ENCODE results near the gene SRR. TPM values are rescaled to one million over a fixed set of nuclear protein-coding genes. Genes with fewer than 3 reads are reported as not detected.
"Not testable (repeated sequence)": the region's sequence is repeated elsewhere in the genome, so short reads cannot be mapped to it uniquely, and the experiment has no call there.

Gene SRR
- total and polyA plus RNA-seq, 4 donors: 2.9 to 10.3 (median 4.3) TPM

DNA sequence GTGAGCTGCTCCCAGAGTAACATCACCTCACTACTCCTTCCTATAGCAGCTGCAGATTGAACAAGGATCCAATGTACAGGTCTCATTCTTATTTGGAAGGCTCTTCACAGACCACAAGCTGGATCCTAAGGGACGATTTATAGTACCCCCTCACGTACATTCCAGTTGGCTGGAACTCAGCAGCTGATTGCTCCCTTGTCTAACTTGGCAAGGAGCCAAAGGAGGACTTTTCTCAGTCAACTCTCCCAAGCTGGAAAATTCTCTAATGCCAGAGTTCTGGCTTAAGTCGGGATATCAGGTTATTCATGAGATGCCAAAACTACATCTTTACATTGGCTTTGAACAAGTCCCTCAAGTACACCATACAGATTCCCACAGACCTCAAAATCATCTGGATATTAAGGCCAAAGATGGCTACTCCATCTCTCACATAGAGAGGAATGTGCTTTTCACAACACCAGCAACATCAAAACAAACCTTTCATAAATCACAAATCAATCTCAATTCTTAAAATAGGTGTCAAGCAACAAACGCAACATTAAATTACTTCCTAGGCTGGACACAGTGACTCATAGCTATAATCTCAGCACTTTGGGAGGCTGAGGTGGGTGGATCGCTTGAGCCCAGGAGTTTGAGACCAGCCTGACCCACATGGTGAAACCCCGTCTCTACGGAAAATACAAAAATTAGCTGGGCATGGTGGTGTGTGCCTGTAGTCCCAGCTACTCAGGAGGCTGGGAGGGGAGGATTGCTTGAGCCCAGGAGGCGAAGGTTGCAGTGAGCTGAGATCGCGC lies 39.5 kb upstream of the SRR start:
- WGBS: 81% methylated on average over 10 of the region's 10 CpGs
- no peak for DNase-seq (ENCODE audit: low spot score)
- Histone ChIP-seq H3K9me3 (ENCODE audit: control insufficient read depth in 4 of 4, low read length in 3 of 4) (no peaks in the 10 kb centered on the region), H3K27ac (ENCODE audit: low read depth in 1 of 2, low read length in 2 of 2) (peak overlapping the region in 1 of 2 donors; percentile 24), H3K27me3 (ENCODE audit: control insufficient read depth in 4 of 4, insufficient read depth in 4 of 4, low read length in 3 of 4) (no peaks in the 10 kb centered on the region), H3K4me3 (ENCODE audit: low read depth in 1 of 3, low read length in 3 of 3) (no peak overlapping the region), H3K4me1 (ENCODE audit: control insufficient read depth in 4 of 4, insufficient read depth in 4 of 4, low read length in 3 of 4) (peaks cover 0 to 6% (median 3%) of the 10 kb centered on the region in 4 donors), H3K36me3 (ENCODE audit: control insufficient read depth in 4 of 4, insufficient read depth in 3 of 4, low read depth in 1 of 4, low read length in 3 of 4) (peaks cover 0 to 4% (median 2%) of the 10 kb centered on the region in 4 donors), H3K9ac (ENCODE audit: low read depth in 1 of 2, low read length in 2 of 2) (peak overlapping the region in 1 of 2 donors; percentile 33)
- TF ChIP-seq EGR1 (IDR thresholded peaks at IDR 0.05; ENCODE audit: low read depth in 2 of 2) (no peak), HNF4A (conservative IDR thresholded peaks at IDR 0.05) (no peak), RAD21 (IDR thresholded peaks at IDR 0.05) (no peak), FOXA2 (IDR thresholded peaks at IDR 0.05) (no peak), SP1 (IDR thresholded peaks at IDR 0.05) (no peak), GABPA (IDR thresholded peaks at IDR 0.05 in 1 of 2, conservative IDR thresholded peaks at IDR 0.05 in 1 of 2) (no peak), NR2F2 (IDR thresholded peaks at IDR 0.05) (no peak)
- TF ChIP-seq, protein P1, sequence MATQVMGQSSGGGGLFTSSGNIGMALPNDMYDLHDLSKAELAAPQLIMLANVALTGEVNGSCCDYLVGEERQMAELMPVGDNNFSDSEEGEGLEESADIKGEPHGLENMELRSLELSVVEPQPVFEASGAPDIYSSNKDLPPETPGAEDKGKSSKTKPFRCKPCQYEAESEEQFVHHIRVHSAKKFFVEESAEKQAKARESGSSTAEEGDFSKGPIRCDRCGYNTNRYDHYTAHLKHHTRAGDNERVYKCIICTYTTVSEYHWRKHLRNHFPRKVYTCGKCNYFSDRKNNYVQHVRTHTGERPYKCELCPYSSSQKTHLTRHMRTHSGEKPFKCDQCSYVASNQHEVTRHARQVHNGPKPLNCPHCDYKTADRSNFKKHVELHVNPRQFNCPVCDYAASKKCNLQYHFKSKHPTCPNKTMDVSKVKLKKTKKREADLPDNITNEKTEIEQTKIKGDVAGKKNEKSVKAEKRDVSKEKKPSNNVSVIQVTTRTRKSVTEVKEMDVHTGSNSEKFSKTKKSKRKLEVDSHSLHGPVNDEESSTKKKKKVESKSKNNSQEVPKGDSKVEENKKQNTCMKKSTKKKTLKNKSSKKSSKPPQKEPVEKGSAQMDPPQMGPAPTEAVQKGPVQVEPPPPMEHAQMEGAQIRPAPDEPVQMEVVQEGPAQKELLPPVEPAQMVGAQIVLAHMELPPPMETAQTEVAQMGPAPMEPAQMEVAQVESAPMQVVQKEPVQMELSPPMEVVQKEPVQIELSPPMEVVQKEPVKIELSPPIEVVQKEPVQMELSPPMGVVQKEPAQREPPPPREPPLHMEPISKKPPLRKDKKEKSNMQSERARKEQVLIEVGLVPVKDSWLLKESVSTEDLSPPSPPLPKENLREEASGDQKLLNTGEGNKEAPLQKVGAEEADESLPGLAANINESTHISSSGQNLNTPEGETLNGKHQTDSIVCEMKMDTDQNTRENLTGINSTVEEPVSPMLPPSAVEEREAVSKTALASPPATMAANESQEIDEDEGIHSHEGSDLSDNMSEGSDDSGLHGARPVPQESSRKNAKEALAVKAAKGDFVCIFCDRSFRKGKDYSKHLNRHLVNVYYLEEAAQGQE (IDR thresholded peaks at IDR 0.05): no peak
- TF ChIP-seq, protein P2, sequence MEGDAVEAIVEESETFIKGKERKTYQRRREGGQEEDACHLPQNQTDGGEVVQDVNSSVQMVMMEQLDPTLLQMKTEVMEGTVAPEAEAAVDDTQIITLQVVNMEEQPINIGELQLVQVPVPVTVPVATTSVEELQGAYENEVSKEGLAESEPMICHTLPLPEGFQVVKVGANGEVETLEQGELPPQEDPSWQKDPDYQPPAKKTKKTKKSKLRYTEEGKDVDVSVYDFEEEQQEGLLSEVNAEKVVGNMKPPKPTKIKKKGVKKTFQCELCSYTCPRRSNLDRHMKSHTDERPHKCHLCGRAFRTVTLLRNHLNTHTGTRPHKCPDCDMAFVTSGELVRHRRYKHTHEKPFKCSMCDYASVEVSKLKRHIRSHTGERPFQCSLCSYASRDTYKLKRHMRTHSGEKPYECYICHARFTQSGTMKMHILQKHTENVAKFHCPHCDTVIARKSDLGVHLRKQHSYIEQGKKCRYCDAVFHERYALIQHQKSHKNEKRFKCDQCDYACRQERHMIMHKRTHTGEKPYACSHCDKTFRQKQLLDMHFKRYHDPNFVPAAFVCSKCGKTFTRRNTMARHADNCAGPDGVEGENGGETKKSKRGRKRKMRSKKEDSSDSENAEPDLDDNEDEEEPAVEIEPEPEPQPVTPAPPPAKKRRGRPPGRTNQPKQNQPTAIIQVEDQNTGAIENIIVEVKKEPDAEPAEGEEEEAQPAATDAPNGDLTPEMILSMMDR (IDR thresholded peaks at IDR 0.05; ENCODE audit: low read depth, low read length, missing input control): no peak
- TF ChIP-seq, protein P3, sequence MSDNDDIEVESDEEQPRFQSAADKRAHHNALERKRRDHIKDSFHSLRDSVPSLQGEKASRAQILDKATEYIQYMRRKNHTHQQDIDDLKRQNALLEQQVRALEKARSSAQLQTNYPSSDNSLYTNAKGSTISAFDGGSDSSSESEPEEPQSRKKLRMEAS (IDR thresholded peaks at IDR 0.05): no peak

DNA sequence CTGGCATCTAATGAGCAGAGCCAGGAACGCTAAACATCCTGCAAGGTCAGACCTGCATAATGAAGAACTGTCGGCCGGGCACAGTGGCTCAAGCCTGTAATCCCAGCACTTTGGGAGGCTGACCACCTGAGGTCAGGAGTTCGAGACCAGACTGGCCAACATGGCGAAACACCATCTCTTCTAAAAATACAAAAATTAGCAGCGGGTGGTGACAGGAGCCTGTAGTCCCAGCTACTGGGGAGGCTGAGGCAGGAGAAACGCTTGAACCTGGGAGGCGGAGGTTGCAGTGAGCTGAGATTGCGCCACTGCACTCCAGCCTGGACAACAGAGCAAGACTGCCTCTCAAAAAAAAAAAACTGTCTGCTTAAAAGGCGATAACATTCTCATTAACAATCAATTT lies 38.6 kb upstream of the SRR start:
- 98% methylated on average over 10 of the region's 10 CpGs for WGBS
- H3K9me3 ChIP-seq (ENCODE audit: control insufficient read depth in 4 of 4, low read length in 3 of 4); H3K9ac ChIP-seq (ENCODE audit: low read depth in 1 of 2, low read length in 2 of 2); DNase-seq (ENCODE audit: low spot score); H3K36me3 ChIP-seq (ENCODE audit: control insufficient read depth in 4 of 4, insufficient read depth in 3 of 4, low read depth in 1 of 4, low read length in 3 of 4); H3K4me3 ChIP-seq (ENCODE audit: low read depth in 1 of 3, low read length in 3 of 3); H3K4me1 ChIP-seq (ENCODE audit: control insufficient read depth in 4 of 4, insufficient read depth in 4 of 4, low read length in 3 of 4); H3K27me3 ChIP-seq (ENCODE audit: control insufficient read depth in 4 of 4, insufficient read depth in 4 of 4, low read length in 3 of 4): not testable (repeated sequence)
- peak overlapping the region in 1 of 2 donors; percentile 47 for H3K27ac ChIP-seq (ENCODE audit: low read depth in 1 of 2, low read length in 2 of 2)
